H1 (cell line): ENCODE data around the gene SPTBN1. TPM values are rescaled to one million over a fixed set of nuclear protein-coding genes. Genes with fewer than 3 reads are reported as not detected.

Source experiments
- SIN3A ChIP-seq, 2 experiments: IDR thresholded peaks in 1 of 2; conservative IDR thresholded peaks in 1 of 2; 2 replicates each; pipeline ENCODE4 v1.6.1; 2011 to 2012; ENCODE audit warnings: low read length in 2 of 2, improper control_type of control experiment in 1 of 2, low read depth in 1 of 2, mild to moderate bottlenecking in 1 of 2
- SUZ12 ChIP-seq: fragments of 200-600 bp; sonication (generic); IDR thresholded peaks from 2 replicates; pipeline ENCODE4 v1.6.1; 2012; ENCODE audit warnings: mild to moderate bottlenecking, inconsistent platforms, low read length, moderate library complexity, mixed read lengths
- TAF1 ChIP-seq: IDR thresholded peaks from 2 replicates; pipeline ENCODE4 v1.6.1; 2011; ENCODE audit warnings: mild to moderate bottlenecking, low read depth, low read length
- YY1 ChIP-seq: IDR thresholded peaks from 2 replicates; pipeline ENCODE4 v1.6.1; 2011; ENCODE audit warnings: low read depth, mild to moderate bottlenecking, low read length
- polyA plus RNA-seq, 7 experiments: library from polyadenylated mRNA; depleted of rRNA in 3 of 7; stranded (reverse) in 5 of 7; unstranded in 2 of 7; fragments of >200 nt in 5 of 7; fragments of 200-250 nt in 2 of 7; gene quantifications; 1 replicate in 5 of 7; 2 replicates in 1 of 7; 4 replicates in 1 of 7; pipeline versions ENCODE4 v1.2.1 to v1.2.3, GENCODE V29; 2011 to 2013; ENCODE audit warnings: missing spikeins in 2 of 7, mixed read lengths in 2 of 7
- total RNA-seq: library from RNA; stranded (reverse); fragmentation: NEBNext Ultra II Directional; extraction: Animal tissue kit (Norgen Biotek cat#: 25700); gene quantifications from 2 replicates; pipeline ENCODE4 v1.2.1, GENCODE V29; 2021
- TF ChIP-seq, protein P1 (sequence below): IDR thresholded peaks from 2 replicates; pipeline ENCODE4 v1.6.1; 2012; ENCODE audit warnings: low read length, inconsistent platforms

The SPTBN1 gene
- total and polyA plus RNA-seq, 2 of the 8 experiments (the other 6 are each of a cell fraction or from before 2014, with no cell fraction given): 31.8 to 180 TPM

GRCh38 chr2:54416938-54417337, 39.2 kb upstream of the SPTBN1 start (continued):
- no peak for TF ChIP-seq YY1
- TF ChIP-seq SUZ12: no peak
- no peak for TF ChIP-seq SIN3A (conservative IDR thresholded peaks at IDR 0.05 in 1 of 2, IDR thresholded peaks at IDR 0.05 in 1 of 2; ENCODE audit: low read depth in 1 of 2, low read length in 2 of 2)
- TF ChIP-seq, protein P1, sequence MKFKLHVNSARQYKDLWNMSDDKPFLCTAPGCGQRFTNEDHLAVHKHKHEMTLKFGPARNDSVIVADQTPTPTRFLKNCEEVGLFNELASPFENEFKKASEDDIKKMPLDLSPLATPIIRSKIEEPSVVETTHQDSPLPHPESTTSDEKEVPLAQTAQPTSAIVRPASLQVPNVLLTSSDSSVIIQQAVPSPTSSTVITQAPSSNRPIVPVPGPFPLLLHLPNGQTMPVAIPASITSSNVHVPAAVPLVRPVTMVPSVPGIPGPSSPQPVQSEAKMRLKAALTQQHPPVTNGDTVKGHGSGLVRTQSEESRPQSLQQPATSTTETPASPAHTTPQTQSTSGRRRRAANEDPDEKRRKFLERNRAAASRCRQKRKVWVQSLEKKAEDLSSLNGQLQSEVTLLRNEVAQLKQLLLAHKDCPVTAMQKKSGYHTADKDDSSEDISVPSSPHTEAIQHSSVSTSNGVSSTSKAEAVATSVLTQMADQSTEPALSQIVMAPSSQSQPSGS: no peak
- TF ChIP-seq TAF1: no peak
- TF ChIP-seq, all 59 proteins: peak for 0
